ENCODE data around the gene PVR.

- TF ChIP-seq SUZ12 (IDR thresholded peaks at IDR 0.05), result no peak
- TF ChIP-seq SP1 (IDR thresholded peaks at IDR 0.05), result no peak
- no peak for TF ChIP-seq FOXM1 (IDR thresholded peaks at IDR 0.05; ENCODE audit: borderline replicate concordance)
- no peak for TF ChIP-seq BHLHE40 (IDR thresholded peaks at IDR 0.05; ENCODE audit: borderline replicate concordance)
- TF ChIP-seq PKNOX1 (IDR thresholded peaks at IDR 0.05), result no peak
Measured at GRCh38 chr19:44596428-44597130, 47.1 kb upstream of the PVR start.
